Activated naive CD8-positive, alpha-beta T cell treated with anti-CD3 and anti-CD28 coated beads for 36 hours (primary cell): Measurements from ENCODE around the gene DCLK1. TPM values are rescaled to one million over a fixed set of nuclear protein-coding genes. Genes with fewer than 3 reads are reported as not detected.

Experiments
- DNase-seq: peaks from one replicate; pipeline ENCODE4 v3.0.0; 2021
- H3K27ac Mint-ChIP-seq: one replicate; pipeline ENCODE4 v1.8.0; 2022; ENCODE audit warnings: mild to moderate bottlenecking, moderate library complexity, mixed read lengths
- H3K27me3 Mint-ChIP-seq: one replicate; pipeline ENCODE4 v1.8.0; 2022; ENCODE audit warnings: mild to moderate bottlenecking, mixed read lengths
- H3K36me3 Mint-ChIP-seq: one replicate; pipeline ENCODE4 v1.8.0; 2021; ENCODE audit warnings: mild to moderate bottlenecking, mixed read lengths
- H3K4me1 Mint-ChIP-seq: one replicate; pipeline ENCODE4 v1.8.0; 2021; ENCODE audit warnings: mixed read lengths
- H3K4me3 Mint-ChIP-seq: one replicate; pipeline ENCODE4 v1.8.0; 2022; ENCODE audit warnings: mild to moderate bottlenecking, moderate library complexity, mixed read lengths
- H3K9me3 Mint-ChIP-seq: one replicate; pipeline ENCODE4 v1.8.0; 2022; ENCODE audit warnings: mixed read lengths
- total RNA-seq, 2 experiments: library from RNA; stranded (reverse); gene quantifications; one replicate each; pipeline ENCODE4 v1.2.3, GENCODE V29; 2021

Gene DCLK1
- total RNA-seq, 2 experiments from 2014 or later = not detected

DNA sequence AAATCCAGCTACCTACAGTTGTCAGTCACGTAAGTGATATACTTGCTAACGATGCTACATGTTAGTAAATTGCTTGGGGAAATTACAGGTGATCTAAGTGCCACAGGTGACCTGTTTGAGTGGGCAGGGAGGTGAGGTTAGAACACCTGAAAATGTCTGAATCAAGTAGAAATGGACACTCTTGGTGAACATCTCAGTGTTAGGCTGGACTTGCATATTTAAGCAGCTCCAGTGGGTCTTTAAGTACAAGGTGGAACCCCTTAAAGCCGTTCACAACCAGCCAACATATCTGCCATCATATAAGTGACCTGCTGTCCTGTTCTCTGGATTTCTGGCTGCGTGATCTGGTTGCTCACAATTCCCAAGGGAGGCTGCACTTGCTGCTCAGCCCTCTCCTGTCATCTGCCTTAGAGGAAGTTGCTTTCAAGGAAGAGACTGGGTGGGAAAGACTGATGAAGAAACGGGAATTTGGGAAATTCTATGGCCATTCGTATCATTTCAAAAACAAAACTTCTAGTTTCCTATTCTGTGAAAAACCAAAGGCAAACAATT is 244.0 kb downstream of the DCLK1 start:
- no peak overlapping the region for H3K4me3 Mint-ChIP-seq
- DNase-seq = no peak
- no peaks in the 10 kb centered on the region for H3K4me1 Mint-ChIP-seq
- H3K9me3 Mint-ChIP-seq = no peaks in the 10 kb centered on the region
- no peaks in the 10 kb centered on the region for H3K27me3 Mint-ChIP-seq
- H3K36me3 Mint-ChIP-seq = no peaks in the 10 kb centered on the region
- H3K27ac Mint-ChIP-seq = no peak overlapping the region

DNA sequence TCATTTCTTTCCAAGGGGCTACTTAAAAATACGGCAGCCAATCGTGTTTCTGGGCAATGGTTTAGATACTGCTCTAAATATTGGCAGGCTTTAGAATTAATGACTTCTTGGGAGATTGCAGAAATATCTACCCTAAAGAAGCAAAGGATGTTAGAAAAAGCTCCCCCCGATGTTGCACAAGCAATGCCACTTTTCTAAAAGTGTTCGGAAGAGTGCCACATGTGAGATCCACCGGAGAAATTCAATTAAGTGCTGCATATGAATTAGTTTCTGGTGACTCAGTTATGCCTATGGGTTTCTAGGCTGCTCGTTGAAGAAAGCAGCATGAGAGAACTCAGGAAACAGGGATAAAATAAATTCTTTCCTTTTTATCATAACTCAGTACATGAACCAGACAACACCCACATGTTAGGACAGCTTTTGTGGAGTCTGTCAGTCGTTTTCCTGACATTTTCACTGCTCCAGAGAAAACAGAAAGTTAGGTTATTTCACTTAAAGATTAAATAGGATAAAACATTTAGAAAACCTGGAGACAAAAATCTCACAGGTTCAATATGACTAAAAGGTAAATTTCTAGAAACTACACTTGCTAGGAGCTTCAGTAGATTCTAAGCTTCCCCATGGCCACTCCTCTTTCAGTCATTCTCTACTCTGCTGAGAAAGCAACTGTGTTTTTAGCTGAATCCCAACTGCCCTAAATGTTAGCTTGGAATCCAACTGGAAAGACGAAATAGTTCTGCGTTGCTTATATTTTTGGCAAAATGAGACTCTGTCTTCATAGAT is 244.7 kb downstream of the DCLK1 start:
- Mint-ChIP-seq H3K4me1 (no peaks in the 10 kb centered on the region), H3K9me3 (no peaks in the 10 kb centered on the region), H3K27ac (no peak overlapping the region), H3K36me3 (no peaks in the 10 kb centered on the region), H3K27me3 (no peaks in the 10 kb centered on the region), H3K4me3 (no peak overlapping the region)
- DNase-seq = no peak

DNA sequence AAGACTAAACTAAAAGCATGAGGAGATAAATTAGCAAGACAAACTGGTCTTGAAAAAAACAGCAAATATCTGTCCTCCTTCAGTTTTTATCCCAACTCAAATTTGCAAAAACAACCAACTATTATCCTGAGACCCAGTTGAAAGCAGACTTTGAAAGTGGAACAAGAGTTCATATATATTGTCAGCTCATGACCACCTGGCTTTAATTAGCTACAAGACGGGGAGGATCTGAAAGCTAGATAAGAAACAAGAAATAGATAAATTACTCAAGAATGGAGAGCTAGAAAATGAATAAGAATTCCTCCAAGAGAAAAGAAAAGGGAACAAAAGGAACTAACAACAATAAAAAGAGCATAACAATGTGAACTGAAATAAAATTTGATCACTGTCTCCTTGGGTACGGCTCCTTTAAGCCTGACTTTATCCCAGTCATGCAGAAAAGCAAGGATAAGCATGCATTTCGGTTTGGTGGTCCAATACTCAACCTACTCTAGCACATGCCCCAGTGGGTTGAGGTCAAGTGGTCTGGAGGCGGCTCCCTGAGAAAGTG is 246.9 kb downstream of the DCLK1 start:
- no peaks in the 10 kb centered on the region for H3K4me1 Mint-ChIP-seq
- no peak overlapping the region for H3K4me3 Mint-ChIP-seq
- H3K36me3 Mint-ChIP-seq = no peaks in the 10 kb centered on the region
- DNase-seq = no peak
- no peak overlapping the region for H3K27ac Mint-ChIP-seq
- no peaks in the 10 kb centered on the region for H3K9me3 Mint-ChIP-seq
- H3K27me3 Mint-ChIP-seq = no peaks in the 10 kb centered on the region

DNA sequence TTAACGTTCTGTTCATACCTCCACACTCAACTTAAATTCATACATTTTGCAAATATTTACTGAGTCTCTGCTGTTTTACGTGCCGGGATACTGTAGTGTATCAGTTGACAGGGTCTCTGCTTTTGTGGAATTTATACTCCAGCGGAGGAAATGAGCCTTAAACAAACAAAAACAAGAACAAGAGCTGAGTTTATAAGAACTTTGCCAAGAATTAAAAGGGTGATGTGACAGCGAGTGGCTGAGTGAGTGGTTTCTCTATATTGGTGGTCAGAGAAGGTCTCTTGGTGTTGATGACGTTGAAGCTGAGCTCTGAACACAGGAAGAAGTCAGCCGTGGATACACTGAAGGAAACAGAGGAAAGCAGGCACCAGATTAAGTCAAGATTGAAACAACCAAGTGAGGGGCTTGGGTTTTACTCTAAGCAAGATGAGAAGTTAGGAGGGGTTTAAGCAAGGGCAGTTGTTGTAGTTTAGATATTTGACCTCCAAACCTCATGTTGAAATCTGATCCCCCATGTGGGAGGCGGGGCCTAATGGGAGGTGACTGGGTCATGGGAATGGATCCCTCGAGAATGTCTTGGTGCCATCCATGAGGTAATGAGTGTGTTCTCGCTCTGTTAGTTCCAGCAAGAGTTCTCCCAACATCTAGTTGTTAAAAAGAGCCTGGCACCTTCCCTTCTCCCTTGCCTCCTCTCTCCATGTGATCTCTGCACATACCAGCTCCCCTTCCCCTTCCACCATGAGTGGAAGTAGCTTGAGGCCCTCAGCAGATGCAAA is 248.3 kb downstream of the DCLK1 start:
- Mint-ChIP-seq H3K4me3 (no peak overlapping the region), H3K4me1 (no peaks in the 10 kb centered on the region), H3K36me3 (no peaks in the 10 kb centered on the region), H3K27ac (no peak overlapping the region), H3K27me3 (peaks cover 3% of the 10 kb centered on the region), H3K9me3 (no peaks in the 10 kb centered on the region)
- DNase-seq = no peak

DNA sequence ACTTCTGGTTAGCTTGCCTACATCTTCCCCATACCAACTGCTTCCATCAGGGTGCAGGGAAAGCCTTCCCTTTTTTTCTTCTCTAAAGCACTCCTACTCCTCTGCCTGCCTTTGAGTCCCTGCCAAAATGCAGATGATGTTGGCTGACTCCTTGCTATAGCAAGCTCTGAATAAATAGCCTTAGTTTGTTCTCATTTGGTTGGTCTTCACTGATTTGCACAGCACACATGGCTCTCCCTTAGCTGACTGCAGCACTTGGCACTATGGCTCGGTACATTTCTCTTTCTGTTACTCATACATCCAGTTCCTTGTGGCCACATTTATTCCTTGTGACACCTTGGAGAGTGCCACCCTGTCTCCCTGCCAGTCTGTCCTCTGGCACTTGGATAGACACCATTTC is 249.8 kb downstream of the DCLK1 start:
- H3K27ac Mint-ChIP-seq = no peak overlapping the region
- no peak overlapping the region for H3K4me3 Mint-ChIP-seq
- H3K4me1 Mint-ChIP-seq = no peaks in the 10 kb centered on the region
- H3K36me3 Mint-ChIP-seq = no peaks in the 10 kb centered on the region
- H3K27me3 Mint-ChIP-seq = peaks cover 3% of the 10 kb centered on the region
- DNase-seq = no peak
- no peaks in the 10 kb centered on the region for H3K9me3 Mint-ChIP-seq

DNA sequence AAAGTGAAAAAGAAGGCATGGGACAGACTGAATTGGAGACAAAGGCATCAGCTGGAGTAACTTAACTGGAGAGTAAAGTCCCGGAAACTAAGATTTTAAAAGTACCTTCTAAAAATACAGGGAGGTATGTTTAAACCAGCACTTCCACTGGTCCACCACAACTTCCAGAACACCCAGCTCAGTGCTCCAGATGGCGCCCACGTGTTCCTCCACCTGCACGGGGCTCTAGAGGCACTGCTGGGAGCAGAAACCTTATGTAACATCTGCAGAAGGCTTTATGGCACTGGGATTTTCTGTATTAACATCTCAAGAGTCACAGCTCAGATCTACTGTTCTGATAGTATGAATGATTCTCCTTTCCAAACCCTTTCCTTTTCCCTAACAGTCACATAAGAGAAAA is 252.1 kb downstream of the DCLK1 start:
- no peak for DNase-seq
- Mint-ChIP-seq H3K4me3 (no peak overlapping the region), H3K36me3 (no peaks in the 10 kb centered on the region), H3K27ac (no peak overlapping the region), H3K27me3 (peaks cover 7% of the 10 kb centered on the region), H3K9me3 (peaks cover 1% of the 10 kb centered on the region), H3K4me1 (no peaks in the 10 kb centered on the region)

DNA sequence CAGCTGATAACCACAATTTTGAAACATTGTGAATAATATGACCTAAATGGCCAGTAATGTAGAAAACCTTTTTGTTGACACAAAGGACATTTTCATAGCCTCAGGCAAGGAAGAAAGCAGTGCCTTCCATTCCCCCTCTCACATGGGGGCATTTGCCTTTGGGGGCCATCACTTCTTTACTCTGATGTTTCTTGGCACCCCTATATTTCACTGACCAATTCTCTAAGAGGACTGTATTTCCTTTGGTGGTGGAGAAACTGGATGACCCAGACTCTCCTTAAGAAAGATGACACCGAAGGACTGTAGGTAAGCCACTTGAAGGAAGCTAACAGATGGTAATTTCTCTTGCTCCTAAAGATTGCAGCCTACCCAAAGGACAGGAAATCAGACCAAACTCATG is 254.6 kb downstream of the DCLK1 start:
- Mint-ChIP-seq H3K4me3 (no peak overlapping the region), H3K4me1 (no peaks in the 10 kb centered on the region), H3K27me3 (peaks cover 7% of the 10 kb centered on the region), H3K27ac (no peak overlapping the region), H3K36me3 (no peaks in the 10 kb centered on the region), H3K9me3 (peaks cover 1% of the 10 kb centered on the region)
- no peak for DNase-seq

DNA sequence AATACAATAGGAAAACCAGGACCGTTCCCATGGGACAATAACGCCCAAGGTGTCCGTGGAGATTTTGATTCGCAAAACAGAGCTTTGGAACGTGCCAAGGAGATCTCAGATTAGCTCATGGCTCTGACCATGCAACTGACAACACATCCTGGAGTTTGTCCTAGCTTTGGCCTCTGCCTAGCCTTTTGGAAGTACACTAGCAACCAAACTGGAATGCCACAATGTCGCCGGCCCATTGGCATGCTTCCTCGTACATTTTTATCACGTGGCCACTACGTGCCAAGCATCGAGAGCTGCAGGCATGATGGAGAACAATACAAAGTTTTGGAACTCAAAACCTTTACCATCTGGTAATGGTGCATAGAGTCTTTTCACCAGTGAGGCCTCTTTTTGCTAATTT is 256.5 kb downstream of the DCLK1 start:
- H3K4me3 Mint-ChIP-seq = no peak overlapping the region
- H3K27me3 Mint-ChIP-seq = peaks cover 7% of the 10 kb centered on the region
- DNase-seq = no peak
- H3K27ac Mint-ChIP-seq = no peak overlapping the region
- peaks cover 1% of the 10 kb centered on the region for H3K9me3 Mint-ChIP-seq
- H3K4me1 Mint-ChIP-seq = no peaks in the 10 kb centered on the region
- no peaks in the 10 kb centered on the region for H3K36me3 Mint-ChIP-seq

DNA sequence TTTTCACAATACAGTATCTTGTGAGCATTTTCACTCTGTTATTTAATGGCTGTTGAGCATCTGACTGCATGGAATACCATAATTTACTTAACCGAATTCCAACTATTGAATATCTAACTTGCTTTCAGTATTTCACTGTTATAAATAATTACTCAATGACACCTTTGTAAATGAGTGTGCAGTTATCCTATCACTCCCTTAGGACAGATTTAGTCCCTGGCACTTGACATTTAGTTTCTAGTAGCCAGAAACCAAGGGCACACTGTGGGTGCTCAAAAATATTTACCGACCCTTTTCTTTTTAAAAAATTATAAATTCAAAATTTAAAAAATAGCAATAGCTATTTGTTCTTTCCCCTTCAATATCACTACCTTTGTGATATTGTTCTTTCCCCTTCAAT is 258.8 kb downstream of the DCLK1 start:
- H3K27ac Mint-ChIP-seq = no peak overlapping the region
- no peak for DNase-seq
- H3K9me3 Mint-ChIP-seq = peaks cover 2% of the 10 kb centered on the region
- H3K36me3 Mint-ChIP-seq = no peaks in the 10 kb centered on the region
- no peak overlapping the region for H3K4me3 Mint-ChIP-seq
- no peaks in the 10 kb centered on the region for H3K4me1 Mint-ChIP-seq
- peaks cover 4% of the 10 kb centered on the region for H3K27me3 Mint-ChIP-seq

DNA sequence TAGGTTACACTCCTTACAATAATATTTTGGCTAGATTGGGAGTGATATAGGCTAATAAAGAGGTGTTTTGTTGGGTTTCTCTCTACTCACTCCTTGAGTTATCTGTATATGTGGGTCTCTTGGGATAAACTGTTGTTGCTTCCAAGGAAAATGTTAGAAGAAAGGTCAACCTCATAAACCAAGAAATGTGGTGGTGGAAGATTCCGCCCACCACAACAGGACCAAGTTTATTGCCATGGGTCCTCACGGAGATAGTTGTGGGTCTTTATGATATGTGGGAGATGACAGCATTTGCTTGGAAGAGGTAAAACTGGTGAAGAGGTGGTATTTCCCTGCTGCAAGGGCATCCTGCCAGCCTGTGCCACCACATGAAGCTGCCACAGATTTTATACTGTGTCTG is 259.6 kb downstream of the DCLK1 start:
- no peak overlapping the region for H3K27ac Mint-ChIP-seq
- no peak for DNase-seq

DNA sequence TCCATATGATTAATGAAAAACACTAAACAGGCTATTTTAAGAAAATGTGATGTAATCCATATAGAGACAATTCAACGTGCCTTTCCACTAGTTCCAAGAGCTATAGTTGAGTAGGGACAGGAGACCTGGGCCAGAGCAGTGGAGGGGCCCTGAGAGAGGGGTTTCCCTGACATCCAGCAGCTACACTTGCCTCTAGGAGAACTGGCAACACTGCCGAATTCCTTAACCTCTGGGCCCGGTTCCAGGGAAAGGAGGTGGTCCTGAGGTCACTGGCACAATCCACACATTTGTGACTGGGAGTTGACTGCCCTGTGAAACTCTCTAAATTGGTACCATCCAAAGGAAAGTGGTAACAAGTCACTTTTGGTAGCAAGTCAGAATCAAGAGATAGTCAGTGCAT is 264.4 kb downstream of the DCLK1 start:
- Mint-ChIP-seq H3K36me3 (no peaks in the 10 kb centered on the region), H3K27me3 (no peaks in the 10 kb centered on the region), H3K4me3 (no peak overlapping the region), H3K4me1 (no peaks in the 10 kb centered on the region), H3K9me3 (peaks cover 1% of the 10 kb centered on the region), H3K27ac (no peak overlapping the region)
- DNase-seq = no peak

More for the DNA sequence above, 259.6 kb downstream of the DCLK1 start:
- Mint-ChIP-seq H3K9me3 (peaks cover 2% of the 10 kb centered on the region), H3K4me1 (no peaks in the 10 kb centered on the region), H3K4me3 (no peak overlapping the region), H3K36me3 (no peaks in the 10 kb centered on the region), H3K27me3 (peaks cover 4% of the 10 kb centered on the region)

DNA sequence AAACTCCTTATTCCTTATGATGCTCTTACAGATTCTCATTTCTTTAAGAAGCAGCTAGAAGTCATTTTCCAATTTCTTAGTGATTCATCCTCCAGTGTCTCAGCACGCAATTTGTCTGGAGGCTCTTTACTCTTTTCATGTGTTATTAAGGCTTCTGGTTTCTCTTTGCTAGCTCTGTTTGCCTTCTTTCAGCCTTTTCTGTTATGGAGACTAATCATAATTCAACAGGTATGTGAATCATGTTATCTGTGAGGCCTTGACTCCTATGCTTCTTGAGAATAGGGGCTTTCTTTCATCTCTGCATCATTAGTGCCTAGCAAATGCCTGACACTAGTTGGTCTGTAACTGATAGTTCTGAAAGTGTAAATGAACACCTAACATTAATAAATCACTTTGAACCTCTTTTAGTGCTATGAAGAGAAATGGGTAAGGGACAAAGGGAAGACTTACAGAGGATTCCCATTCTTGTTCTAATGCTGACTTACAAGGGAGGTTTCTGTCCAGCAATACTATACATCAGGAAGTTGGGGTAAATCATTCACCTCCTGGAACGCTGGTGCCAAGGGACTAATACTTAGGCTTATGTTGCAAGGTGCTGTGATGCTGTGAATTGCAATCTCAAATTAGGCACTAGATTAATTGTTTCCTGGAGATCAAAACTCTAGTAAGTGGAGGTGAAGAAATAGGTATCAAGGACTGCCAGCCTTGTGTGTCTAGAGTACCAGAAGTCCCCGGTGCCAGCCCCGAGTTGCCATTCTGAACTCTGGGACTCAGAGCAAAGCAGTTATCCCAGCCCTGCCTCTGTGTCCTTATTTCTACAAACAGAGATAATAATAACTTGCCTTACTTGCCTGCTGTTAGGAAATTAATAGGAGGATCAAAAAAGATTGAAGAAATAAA is 265.6 kb downstream of the DCLK1 start:
- H3K27me3 Mint-ChIP-seq = peaks cover 3% of the 10 kb centered on the region

DNA sequence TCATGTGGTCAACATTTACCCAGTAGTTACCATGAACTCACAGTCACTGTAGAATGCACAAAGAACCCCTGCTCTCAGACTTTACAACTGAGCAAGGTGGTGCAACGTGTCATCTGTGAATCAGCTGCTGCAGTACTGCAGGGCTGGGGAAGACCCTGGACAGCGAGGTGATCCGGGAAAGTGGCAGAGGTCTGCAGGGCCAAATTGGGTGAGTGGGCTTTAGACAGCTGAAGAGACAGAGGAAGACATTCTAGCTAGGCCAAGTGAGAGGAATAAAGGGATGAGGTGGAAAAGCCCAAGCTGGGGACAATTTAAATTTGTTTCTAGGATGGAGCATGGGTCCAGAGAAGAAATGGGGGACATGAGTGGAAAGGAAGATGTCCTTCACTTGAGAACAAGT is 270.5 kb downstream of the DCLK1 start:
- Mint-ChIP-seq H3K9me3 (no peaks in the 10 kb centered on the region), H3K27me3 (peaks cover 28% of the 10 kb centered on the region), H3K4me3 (no peak overlapping the region), H3K27ac (no peak overlapping the region), H3K36me3 (no peaks in the 10 kb centered on the region), H3K4me1 (no peaks in the 10 kb centered on the region)
- no peak for DNase-seq

More for the DNA sequence above, 265.6 kb downstream of the DCLK1 start:
- DNase-seq = no peak
- H3K4me3 Mint-ChIP-seq = no peak overlapping the region
- no peak overlapping the region for H3K27ac Mint-ChIP-seq
- H3K4me1 Mint-ChIP-seq = no peaks in the 10 kb centered on the region
- H3K36me3 Mint-ChIP-seq = no peaks in the 10 kb centered on the region
- H3K9me3 Mint-ChIP-seq = peaks cover 1% of the 10 kb centered on the region

DNA sequence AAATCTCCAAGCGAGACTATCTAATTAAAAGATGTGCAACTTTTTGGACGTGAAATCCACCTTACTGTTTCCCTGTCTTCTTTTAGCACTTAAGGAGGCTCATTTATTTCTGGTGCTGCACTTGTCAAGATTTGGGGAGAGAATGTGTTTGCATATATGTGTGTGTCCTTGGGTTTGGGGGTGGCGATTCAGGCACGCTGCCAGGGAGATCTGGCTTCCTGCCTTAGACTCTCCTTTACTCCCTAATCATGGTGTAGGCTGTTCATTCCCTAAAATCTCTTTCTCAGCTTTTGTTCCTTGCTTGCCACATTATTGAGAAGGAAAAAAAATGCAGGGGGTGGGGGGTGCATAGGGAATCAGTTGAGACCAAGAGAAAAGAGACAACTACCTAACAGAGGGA is 271.2 kb downstream of the DCLK1 start:
- DNase-seq = no peak
- no peaks in the 10 kb centered on the region for H3K4me1 Mint-ChIP-seq

More for the DNA sequence above, 271.2 kb downstream of the DCLK1 start:
- H3K36me3 Mint-ChIP-seq = no peaks in the 10 kb centered on the region
- H3K9me3 Mint-ChIP-seq = no peaks in the 10 kb centered on the region
- no peak overlapping the region for H3K4me3 Mint-ChIP-seq
- no peak overlapping the region for H3K27ac Mint-ChIP-seq
- peaks cover 32% of the 10 kb centered on the region for H3K27me3 Mint-ChIP-seq
